Testis (tissue), 2 donors: ENCODE measurements around the gene PLEKHF1.

Experiments
- CTCF ChIP-seq, 3 experiments: fragments of 450-650 bp in 2 of 3; fragments of 200-600 bp in 1 of 3; sonication (generic) in 1 of 3; IDR thresholded peaks; one replicate each; pipeline ENCODE4 v1.5.1; 2016 to 2019; ENCODE audit warnings: antibody characterized with exemption in 3 of 3, mild to moderate bottlenecking in 2 of 3, moderate library complexity in 1 of 3
- POLR2A ChIP-seq: fragments of 450-650 bp; IDR thresholded peaks from one replicate; pipeline ENCODE4 v1.6.1; 2017; ENCODE audit warnings: antibody characterized with exemption, mild to moderate bottlenecking, moderate library complexity

DNA sequence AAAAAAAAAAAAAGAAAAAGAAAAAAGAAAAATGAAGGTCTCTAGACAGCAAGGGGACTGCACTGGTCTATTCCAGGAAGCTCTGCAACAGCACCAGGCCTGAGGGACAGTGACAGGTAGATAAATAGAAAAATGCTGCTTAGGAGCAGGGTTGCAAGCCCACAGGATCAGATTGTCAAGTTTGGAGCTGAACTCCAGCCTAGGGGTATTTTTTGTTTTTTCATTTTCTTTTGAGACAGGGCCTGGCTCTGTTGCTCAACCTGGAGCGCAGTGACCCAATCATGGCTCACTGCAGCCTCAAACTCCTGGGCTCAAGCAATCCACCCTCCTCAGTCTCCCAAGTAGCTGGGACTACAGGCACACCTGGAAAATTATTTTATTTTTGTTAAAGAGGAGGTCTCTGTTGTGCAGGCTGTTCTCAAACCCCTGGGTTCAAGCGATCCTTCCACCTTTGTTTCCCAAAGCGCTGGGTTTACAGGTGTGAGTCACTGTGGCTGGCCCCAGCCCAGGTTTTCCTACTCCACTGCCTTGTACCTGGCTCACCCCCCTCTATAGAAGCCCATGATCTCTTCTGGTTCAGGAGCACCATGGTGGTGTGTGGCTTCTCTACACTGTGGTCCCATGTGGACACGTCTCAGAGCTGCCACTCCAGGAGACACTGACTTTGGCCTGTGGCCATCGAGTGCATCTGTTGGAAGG, 35.3 kb upstream of the PLEKHF1 start:
- TF ChIP-seq CTCF (IDR thresholded peaks at IDR 0.05), result no peak
- no peak for TF ChIP-seq POLR2A
